Ovary (tissue), 10 donors: ENCODE data around the gene DEFB126. TPM values are rescaled to one million over a fixed set of nuclear protein-coding genes. Genes with fewer than 3 reads are reported as not detected.
"Not testable (repeated sequence)": the region's sequence is repeated elsewhere in the genome, so short reads cannot be mapped to it uniquely, and the experiment has no call there.

Source experiments
- DNase-seq, 5 donors: peaks; one replicate each; pipeline ENCODE4 v3.0.0-alpha.2; 2019 to 2020
- H3K27ac ChIP-seq, 2 donors: fragments of 200-600 bp; one replicate each; pipeline versions ENCODE4 v1.5.1 to v1.8.0; 2019 to 2022
- H3K27me3 ChIP-seq: fragments of 200-600 bp; one replicate; pipeline ENCODE4 v1.8.0; 2022
- H3K36me3 ChIP-seq: fragments of 200-600 bp; sonication (generic); one replicate; pipeline ENCODE4 v1.5.1; 2019
- H3K4me1 ChIP-seq: one replicate; pipeline ENCODE4 v1.8.1; 2013; ENCODE audit warnings: mild to moderate bottlenecking, moderate library complexity; ENCODE audit not compliant: insufficient read depth
- H3K4me3 ChIP-seq: fragments of 200-600 bp; sonication (generic); one replicate; pipeline ENCODE4 v1.5.1; 2017
- H3K9me3 ChIP-seq, 2 donors: fragments of 200-600 bp in 1 of 2; sonication (generic) in 1 of 2; one replicate each; pipeline versions ENCODE4 v1.5.1 to v1.8.1; 2013 to 2019; ENCODE audit warnings: mild to moderate bottlenecking in 1 of 2, moderate library complexity in 1 of 2
- EP300 ChIP-seq: sonication (generic); formaldehyde crosslinking; IDR thresholded peaks from one replicate; pipeline ENCODE4 v1.6.1; 2017; ENCODE audit warnings: antibody characterized with exemption
- POLR2A ChIP-seq: fragments of 450-650 bp; IDR thresholded peaks from one replicate; pipeline ENCODE4 v1.6.1; 2017; ENCODE audit warnings: antibody characterized with exemption, mild to moderate bottlenecking, moderate library complexity
- WGBS, 3 donors: extraction: QIAGEN DNeasy Blood & Tissue Kit in 1 of 3; methylation state at CpG; one replicate each; pipeline versions ENCODE4 v1.1.5 to v1.1.7; 2013 to 2017; 5-methylcytosine and 5-hydroxymethylcytosine counted together
- intact Hi-C, 4 donors: fragments of 100-400 bp; cut with DNase I; formaldehyde crosslinking; loops; one replicate each; pipeline versions ENCODE4 v1.11.0 to v1.15.1; 2022 to 2023
- long read RNA-seq, 3 donors: library from polyadenylated mRNA in 2 of 3; unstranded in 2 of 3; transcript quantifications; one replicate each; pipeline ENCODE4 v2.0.0 and lab custom pipeline, GENCODE V29; 2021 to 2026
- polyA plus RNA-seq, 2 donors: library from polyadenylated mRNA; stranded (reverse); fragments of 200-250 nt in 1 of 2; fragments of 350-450 nt in 1 of 2; fragmentation: Illumina TruSeq in 1 of 2; extraction: RNeasy Lipid Tissue Mini Kit (QIAGEN cat#74804) in 1 of 2; gene quantifications; one replicate each; pipeline ENCODE4 v1.2.3, GENCODE V29; 2013 to 2014
- total RNA-seq, 7 donors: library from RNA; depleted of rRNA in 2 of 7; stranded (reverse); fragments of >200 nt in 2 of 7; fragmentation: NEBNext Ultra II Directional in 3 of 7; extraction: Animal tissue kit (Norgen Biotek cat#: 25700) in 3 of 7; gene quantifications; one replicate each; pipeline versions ENCODE4 v1.1.0 to v1.2.4, GENCODE V29; 2016 to 2023
- TF ChIP-seq, protein P1 (sequence below), 3 donors: fragments of 450-650 bp in 2 of 3; fragments of 200-600 bp in 1 of 3; IDR thresholded peaks; one replicate each; pipeline versions ENCODE4 v1.5.1 to v1.8.0; 2016 to 2022; ENCODE audit warnings: antibody characterized with exemption in 3 of 3, mild to moderate bottlenecking in 1 of 3
- donor health status: DM: no; HTN: no; CAD: no; lungs with moderate emphysema.
- donor health status: DM: no; HTN: no; CAD: no.
- donor health status: Bipolar disorder and iron deficiency.
- donor health status: DM: yes; HTN: yes; CAD: no.
- donor health status: DM: no; HTN: no; CAD: no.
- donor health status: DM: yes; HTN: yes; CAD: no.

The DEFB126 gene, protein sequence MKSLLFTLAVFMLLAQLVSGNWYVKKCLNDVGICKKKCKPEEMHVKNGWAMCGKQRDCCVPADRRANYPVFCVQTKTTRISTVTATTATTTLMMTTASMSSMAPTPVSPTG
- total RNA-seq (not detected), polyA plus RNA-seq (not detected)
- long read RNA-seq, donor 1, result 0 reads
- long read RNA-seq, donor 2, result 0 reads
- long read RNA-seq, donor 3, result 0 reads

DNA sequence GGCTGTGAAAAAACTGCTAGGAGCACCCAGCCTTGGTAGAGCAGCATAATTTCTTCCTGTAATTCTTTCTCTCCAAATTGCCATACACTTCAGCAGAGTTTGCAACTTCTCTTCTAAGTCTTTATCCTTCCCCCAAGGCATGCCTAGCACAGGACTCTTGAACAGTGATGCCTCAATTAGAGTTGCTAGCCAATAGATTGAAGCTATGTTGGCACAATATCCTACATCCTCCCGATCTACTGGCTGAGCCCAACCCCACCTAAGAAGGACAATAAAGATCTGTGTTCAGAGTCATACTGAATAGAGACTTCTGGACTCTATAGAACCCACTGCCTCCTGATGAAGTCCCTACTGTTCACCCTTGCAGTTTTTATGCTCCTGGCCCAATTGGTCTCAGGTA is at the start of gene DEFB126:
TSS of gene DEFB126 (plus strand) at position 301 of the 400 bp plus-strand sequence. CDS start at position 340, 39 bp downstream.
- Histone ChIP-seq H3K27me3 (no peaks in the 10 kb centered on the region), H3K4me3 (no peak within 1 kb of the TSS), H3K9me3 (no peaks in the 10 kb centered on the region), H3K27ac (no peak within 1 kb of the TSS), H3K36me3 (no peaks in the 10 kb centered on the region), H3K4me1 (no peaks in the 10 kb centered on the region)
- WGBS, 3 donors, result 37 to 64% (median 40%) methylated on average over 1 of the region's 1 CpG
- DNase-seq, result no peak
- intact Hi-C loops, result no loop called here
- TF ChIP-seq POLR2A, result no peak
- TF ChIP-seq, protein P1, sequence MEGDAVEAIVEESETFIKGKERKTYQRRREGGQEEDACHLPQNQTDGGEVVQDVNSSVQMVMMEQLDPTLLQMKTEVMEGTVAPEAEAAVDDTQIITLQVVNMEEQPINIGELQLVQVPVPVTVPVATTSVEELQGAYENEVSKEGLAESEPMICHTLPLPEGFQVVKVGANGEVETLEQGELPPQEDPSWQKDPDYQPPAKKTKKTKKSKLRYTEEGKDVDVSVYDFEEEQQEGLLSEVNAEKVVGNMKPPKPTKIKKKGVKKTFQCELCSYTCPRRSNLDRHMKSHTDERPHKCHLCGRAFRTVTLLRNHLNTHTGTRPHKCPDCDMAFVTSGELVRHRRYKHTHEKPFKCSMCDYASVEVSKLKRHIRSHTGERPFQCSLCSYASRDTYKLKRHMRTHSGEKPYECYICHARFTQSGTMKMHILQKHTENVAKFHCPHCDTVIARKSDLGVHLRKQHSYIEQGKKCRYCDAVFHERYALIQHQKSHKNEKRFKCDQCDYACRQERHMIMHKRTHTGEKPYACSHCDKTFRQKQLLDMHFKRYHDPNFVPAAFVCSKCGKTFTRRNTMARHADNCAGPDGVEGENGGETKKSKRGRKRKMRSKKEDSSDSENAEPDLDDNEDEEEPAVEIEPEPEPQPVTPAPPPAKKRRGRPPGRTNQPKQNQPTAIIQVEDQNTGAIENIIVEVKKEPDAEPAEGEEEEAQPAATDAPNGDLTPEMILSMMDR (IDR thresholded peaks at IDR 0.05), result no peak
- TF ChIP-seq EP300, result no peak

DNA sequence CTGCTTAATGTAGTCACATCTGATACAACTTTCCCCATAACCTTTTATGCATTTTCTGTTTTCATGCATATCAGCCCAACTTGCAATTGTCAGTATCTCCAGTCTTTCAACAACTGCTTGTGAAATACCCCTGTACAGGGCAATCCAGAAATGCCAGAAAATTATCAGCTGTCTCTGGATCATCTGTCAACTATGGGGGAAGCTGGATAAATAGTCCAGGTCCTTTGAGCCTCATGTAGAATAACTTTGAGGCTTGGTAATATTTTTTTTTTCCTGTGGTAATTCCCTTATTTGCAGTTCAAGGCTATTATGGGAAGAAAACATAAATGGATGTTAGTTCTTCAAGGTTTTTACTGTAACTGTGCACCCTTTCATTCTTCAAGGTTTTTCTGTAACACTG is 48.7 kb upstream of the DEFB126 start:
- Histone ChIP-seq H3K27me3 (no peaks in the 10 kb centered on the region), H3K4me3 (no peak overlapping the region), H3K9me3 (no peaks in the 10 kb centered on the region), H3K36me3 (no peaks in the 10 kb centered on the region), H3K4me1 (no peaks in the 10 kb centered on the region), H3K27ac (no peak overlapping the region)
- no peak for DNase-seq
- TF ChIP-seq POLR2A (no peak), EP300 (no peak)
- TF ChIP-seq, protein P1 (IDR thresholded peaks at IDR 0.05), result no peak
- intact Hi-C loops, result no loop called here

DNA sequence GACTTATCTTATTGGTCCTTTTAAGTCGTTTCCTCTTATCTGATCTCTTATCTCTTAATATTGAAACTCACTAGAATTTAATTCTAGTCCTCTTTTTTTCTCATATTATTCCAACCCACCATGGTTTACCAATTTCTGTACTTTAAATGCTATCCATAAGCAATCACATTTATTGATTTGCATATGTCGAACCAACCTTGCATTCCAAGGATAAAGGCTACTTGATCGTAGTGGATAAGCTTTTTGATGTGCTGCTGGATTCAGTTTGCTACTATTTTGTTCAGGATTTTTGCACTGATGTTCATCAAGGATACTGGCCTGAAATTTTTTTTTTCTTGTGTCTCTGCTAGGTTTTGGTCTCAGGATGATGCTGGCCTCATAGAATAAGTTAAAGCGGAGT is 47.2 kb upstream of the DEFB126 start:
- intact Hi-C loops, result no loop called here
- TF ChIP-seq EP300 (no peak), POLR2A (no peak)
- TF ChIP-seq, protein P1 (IDR thresholded peaks at IDR 0.05), result no peak
- DNase-seq, result no peak
- 69 to 79% (median 75%) methylated on average over 4 of the region's 4 CpGs for WGBS, 3 donors
- H3K4me3 ChIP-seq, result no peak overlapping the region
- no peaks in the 10 kb centered on the region for H3K4me1 ChIP-seq
- H3K27ac ChIP-seq, result no peak overlapping the region
- H3K36me3 ChIP-seq, result no peaks in the 10 kb centered on the region
- no peaks in the 10 kb centered on the region for H3K9me3 ChIP-seq
- no peaks in the 10 kb centered on the region for H3K27me3 ChIP-seq

DNA sequence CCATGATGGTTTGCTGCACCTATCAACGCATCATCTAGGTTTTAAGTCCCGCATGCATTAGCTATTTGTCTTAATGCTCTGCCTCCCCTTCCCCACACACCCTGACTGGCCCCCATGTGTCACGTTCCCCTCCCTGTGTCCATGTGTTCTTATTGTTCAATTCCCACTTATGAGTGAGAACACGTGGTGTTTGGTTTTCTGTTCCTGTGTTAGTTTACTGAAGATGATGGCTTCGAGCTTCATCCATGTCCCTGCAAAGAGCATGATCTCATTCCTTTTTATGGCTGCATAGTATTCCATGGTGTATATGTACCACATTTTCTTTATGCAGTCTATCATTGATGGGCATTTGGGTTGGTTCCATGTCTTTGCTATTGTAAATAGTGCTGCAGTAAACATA is 44.7 kb upstream of the DEFB126 start:
- H3K4me1 ChIP-seq, DNase-seq, H3K9me3 ChIP-seq, intact Hi-C loops, H3K4me3 ChIP-seq, H3K36me3 ChIP-seq, H3K27ac ChIP-seq, H3K27me3 ChIP-seq: not testable (repeated sequence)
- WGBS, 3 donors, result 69 to 79% (median 69%) methylated on average over 5 of the region's 5 CpGs

DNA sequence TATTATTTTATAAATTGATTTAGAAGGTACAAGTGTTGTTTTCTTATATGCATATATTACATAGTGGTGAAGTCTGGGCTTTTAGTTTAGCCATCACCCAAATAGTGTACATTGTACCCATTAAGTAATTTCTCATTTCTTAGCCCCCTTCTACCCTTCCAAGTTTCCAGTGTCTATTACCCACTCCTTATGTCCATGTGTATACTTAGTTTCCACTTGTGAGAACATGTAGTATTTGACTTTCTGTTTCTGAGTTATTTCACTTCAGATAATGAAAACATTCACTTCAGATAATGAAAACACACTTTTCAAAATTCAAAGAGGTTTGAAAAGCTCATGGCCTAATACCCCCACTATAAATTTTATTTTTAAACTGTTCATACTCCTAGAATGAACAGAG is 40.4 kb upstream of the DEFB126 start:
- intact Hi-C loops, result no loop called here
- TF ChIP-seq EP300 (no peak), POLR2A (no peak)
- TF ChIP-seq, protein P1 (IDR thresholded peaks at IDR 0.05), result no peak
- no peaks in the 10 kb centered on the region for H3K36me3 ChIP-seq
- no peaks in the 10 kb centered on the region for H3K4me1 ChIP-seq
- no peaks in the 10 kb centered on the region for H3K9me3 ChIP-seq
- no peak for DNase-seq
- no peak overlapping the region for H3K27ac ChIP-seq
- H3K27me3 ChIP-seq, result no peaks in the 10 kb centered on the region
- H3K4me3 ChIP-seq, result no peak overlapping the region
